HepG2 (cell line): ENCODE results near the gene IL1RL2. TPM values are rescaled to one million over a fixed set of nuclear protein-coding genes. Genes with fewer than 3 reads are reported as not detected.

ENCODE experiments used
- ATAC-seq: fragments of 200-7000 bp; cut with Tn5 transposase; 3 replicates; pipeline ENCODE4 v1.9.1; 2020; ENCODE audit warnings: mild to moderate bottlenecking, moderate library complexity
- BruUV-seq: library from RNA; stranded (reverse); fragments of 400-500 nt; replicated peaks from 2 replicates; lab custom pipeline; 2021; lab: Mats Ljungman, UMichigan
- CTCF ChIA-PET: fragments of 300-600 bp; formaldehyde crosslinking; extraction: SDS; loops from one replicate; lab custom pipeline; 2021; ENCODE audit warnings: low total read pairs, inconsistent platforms, low intra/inter-chr PET ratio; lab: Yijun Ruan, JAX
- POLR2A ChIA-PET: fragments of 350-600 bp; sonication (Branson Sonifier 250); formaldehyde crosslinking; loops from one replicate; lab custom pipeline; 2020; ENCODE audit warnings: antibody characterized with exemption, inconsistent platforms; lab: Yijun Ruan, JAX
- DNase-seq: peaks from one replicate; pipeline ENCODE4 v3.0.0-alpha.2; 2015; ENCODE audit warnings: low spot score
- FAIRE-seq: peaks from 3 replicates; lab custom pipeline; 2011; peaks lifted over from hg19 to GRCh38; lab: Jason Lieb, UNC
- H2AFZ ChIP-seq: one replicate; pipeline ENCODE4 v1.6.1; 2011; ENCODE audit warnings: low read length, inconsistent platforms
- H3K27ac ChIP-seq: fragments of 300-600 bp; 3 replicates; pipeline ENCODE4 v1.8.0; 2011; ENCODE audit warnings: mixed run types, mild to moderate bottlenecking, mixed read lengths, low read length, inconsistent platforms; ENCODE audit not compliant: insufficient read depth; ENCODE audit errors: extremely low read length
- H3K27me3 ChIP-seq, 2 experiments: fragments of 200-600 bp in 1 of 2; 2 replicates in 1 of 2; 3 replicates in 1 of 2; pipeline versions ENCODE4 v1.6.0 to v1.8.0; 2011; ENCODE audit warnings: low read length in 2 of 2, mild to moderate bottlenecking in 2 of 2, moderate library complexity in 2 of 2, inconsistent platforms in 1 of 2; ENCODE audit not compliant: insufficient read depth in 2 of 2, control insufficient read depth in 1 of 2
- H3K36me3 ChIP-seq, 2 experiments: fragments of 200-600 bp in 1 of 2; replicated peaks in 1 of 2; 2 replicates in 1 of 2; 3 replicates in 1 of 2; pipeline versions ENCODE4 v1.5.1 to v1.8.0; 2011; ENCODE audit warnings: low read length in 2 of 2, inconsistent platforms in 1 of 2; ENCODE audit not compliant: insufficient read depth in 2 of 2, control insufficient read depth in 1 of 2
- H3K4me1 ChIP-seq: 2 replicates; pipeline ENCODE4 v1.5.1; 2012; ENCODE audit warnings: low read length, inconsistent platforms; ENCODE audit not compliant: insufficient read depth
- H3K4me2 ChIP-seq: 2 replicates; pipeline ENCODE4 v1.6.0; 2011; ENCODE audit warnings: low read depth, low read length, inconsistent platforms
- H3K4me3 ChIP-seq, 3 experiments: fragments of 200-600 bp in 1 of 3; sonication (generic), shearing (Covaris generic) in 1 of 3; replicated peaks in 1 of 3; 2 replicates each; pipeline ENCODE4 v1.5.1; 2011 to 2016; ENCODE audit warnings: low read length in 3 of 3, inconsistent platforms in 2 of 3, low read depth in 2 of 3, mild to moderate bottlenecking in 2 of 3, control low read depth in 1 of 3, mixed read lengths in 1 of 3; ENCODE audit not compliant: insufficient read depth in 1 of 3
- H3K79me2 ChIP-seq: one replicate; pipeline ENCODE4 v1.6.1; 2011; ENCODE audit warnings: low read length, inconsistent platforms; ENCODE audit not compliant: insufficient read depth
- H3K9ac ChIP-seq: 2 replicates; pipeline ENCODE4 v1.6.0; 2011; ENCODE audit warnings: mild to moderate bottlenecking, low read depth, low read length, inconsistent platforms; ENCODE audit not compliant: insufficient read depth
- H3K9me3 ChIP-seq: 2 replicates; pipeline ENCODE4 v1.5.1; 2012; ENCODE audit warnings: mild to moderate bottlenecking, low read length
- H4K20me1 ChIP-seq: 2 replicates; pipeline ENCODE4 v1.6.0; 2011; ENCODE audit warnings: inconsistent platforms, mild to moderate bottlenecking, low read length, moderate library complexity; ENCODE audit not compliant: insufficient read depth
- CAMTA2 ChIP-seq: sonication (generic); formaldehyde crosslinking; IDR thresholded peaks from 2 replicates; pipeline ENCODE4 v1.4.0; 2020; ENCODE audit warnings: mild to moderate bottlenecking, missing genetic modification reagents, borderline replicate concordance
- CCDC6 ChIP-seq: sonication (generic); formaldehyde crosslinking; IDR thresholded peaks from 2 replicates; pipeline ENCODE4 v1.8.1; 2022; ENCODE audit warnings: mild to moderate bottlenecking, missing genetic modification reagents, moderate library complexity
- CREB1 ChIP-seq, 2 experiments: fragments of 450-650 bp in 1 of 2; IDR thresholded peaks; 2 replicates each; pipeline ENCODE4 v1.6.1; 2016 to 2017; ENCODE audit warnings: control low read depth in 1 of 2, mild to moderate bottlenecking in 1 of 2, missing compliant biosample characterization in 1 of 2, missing genetic modification characterization in 1 of 2
- CTCF ChIP-seq: sonication (generic); formaldehyde crosslinking; IDR thresholded peaks from 2 replicates; pipeline ENCODE4 v1.5.0; 2020; ENCODE audit warnings: mild to moderate bottlenecking, missing genetic modification reagents, moderate library complexity
- FOXK1 ChIP-seq: sonication (generic); formaldehyde crosslinking; IDR thresholded peaks from 2 replicates; pipeline ENCODE4 v1.4.0; 2020; ENCODE audit warnings: low read depth, missing genetic modification reagents, borderline replicate concordance
- GZF1 ChIP-seq: sonication (generic); formaldehyde crosslinking; IDR thresholded peaks from 2 replicates; pipeline ENCODE4 v1.5.1; 2020; ENCODE audit warnings: mild to moderate bottlenecking, missing genetic modification reagents
- IRF2 ChIP-seq: IDR thresholded peaks from 2 replicates; pipeline ENCODE4 v1.6.1; 2018; ENCODE audit warnings: missing genetic modification reagents, missing compliant biosample characterization
- KDM6A ChIP-seq: IDR thresholded peaks from 2 replicates; pipeline ENCODE4 v1.6.1; 2016; ENCODE audit warnings: low read depth
- MAZ ChIP-seq, 2 experiments: sonication (generic) in 1 of 2; formaldehyde crosslinking in 1 of 2; IDR thresholded peaks; 2 replicates each; pipeline versions ENCODE4 v1.5.0 to v1.6.1; 2012 to 2020; ENCODE audit warnings: low read depth in 2 of 2, mild to moderate bottlenecking in 2 of 2, borderline replicate concordance in 1 of 2, improper control_type of control experiment in 1 of 2, low read length in 1 of 2, missing genetic modification reagents in 1 of 2, moderate library complexity in 1 of 2
- NFRKB ChIP-seq: fragments of 450-650 bp; IDR thresholded peaks from 2 replicates; pipeline ENCODE4 v1.6.1; 2017
- RAD21 ChIP-seq: fragments of 450-650 bp; formaldehyde crosslinking; IDR thresholded peaks from 2 replicates; pipeline ENCODE4 v1.5.0; 2020; ENCODE audit warnings: mild to moderate bottlenecking
- SAP130 ChIP-seq: IDR thresholded peaks from 2 replicates; pipeline ENCODE4 v1.6.1; 2016; ENCODE audit warnings: low read depth
- SMC3 ChIP-seq: IDR thresholded peaks from 2 replicates; pipeline ENCODE4 v1.6.1; 2011; ENCODE audit warnings: low read length, improper control_type of control experiment
- SP1 ChIP-seq, 2 experiments: fragments of 450-650 bp in 1 of 2; sonication (generic) in 1 of 2; formaldehyde crosslinking in 1 of 2; IDR thresholded peaks; 2 replicates each; pipeline versions ENCODE4 v1.4.0 to v1.6.1; 2016 to 2020; ENCODE audit warnings: missing genetic modification reagents in 1 of 2
- STAG1 ChIP-seq: sonication (generic); formaldehyde crosslinking; IDR thresholded peaks from 2 replicates; pipeline ENCODE4 v1.4.0; 2020; ENCODE audit warnings: missing genetic modification reagents
- TEAD3 ChIP-seq: optimal IDR thresholded peaks from 2 replicates; pipeline ENCODE3; 2016; ENCODE audit warnings: borderline replicate concordance
- ZNF431 ChIP-seq: sonication (generic); formaldehyde crosslinking; IDR thresholded peaks from 2 replicates; pipeline ENCODE4 v1.9.0; 2022; ENCODE audit warnings: missing genetic modification reagents, low read depth, mild to moderate bottlenecking, borderline replicate concordance
- ZNF607 ChIP-seq: sonication (generic); formaldehyde crosslinking; IDR thresholded peaks from 2 replicates; pipeline ENCODE4 v1.5.1; 2020; ENCODE audit warnings: missing genetic modification reagents, mild to moderate bottlenecking, borderline replicate concordance
- WGBS: methylation state at CpG from one replicate; pipeline ENCODE4 v1.1.6; 2017; ENCODE audit warnings: low lambda C conversion rate; 5-methylcytosine and 5-hydroxymethylcytosine counted together
- in situ Hi-C: cut with HindIII; loops from 2 replicates; pipeline ENCODE4 v1.10.0; 2017; ENCODE audit warnings: low pct_unique_long_range_greater_than_20kb; ENCODE audit not compliant: extremely low pct_ligation_motif_present
- intact Hi-C: fragments of 100-400 bp; cut with micrococcal nuclease; formaldehyde crosslinking; loops from one replicate; pipeline ENCODE4 v1.10.0; 2022; ENCODE audit not compliant: unreplicated experiment
- polyA plus RNA-seq, 8 experiments: library from polyadenylated mRNA; depleted of rRNA in 3 of 8; stranded (reverse) in 7 of 8; unstranded in 1 of 8; fragments of >200 nt; fragmentation: Illumina TruSeq in 4 of 8; extraction: Trizol in 4 of 8; gene quantifications; 2 replicates each; pipeline versions ENCODE4 v1.2.1 to v1.2.3, GENCODE V29; 2011 to 2016; ENCODE audit warnings: low read depth in 4 of 8, missing spikeins in 1 of 8, mixed read lengths in 1 of 8; ENCODE audit not compliant: insufficient read depth in 1 of 8
- total RNA-seq, 5 experiments: library from RNA; depleted of rRNA; stranded (reverse); fragments of >200 nt; fragmentation: Illumina TruSeq; extraction: Trizol; gene quantifications; 2 replicates each; pipeline ENCODE4 v1.2.3, GENCODE V29; 2016; ENCODE audit warnings: low read depth in 1 of 5

IL1RL2 gene
- total and polyA plus RNA-seq, 2 of the 13 experiments (the other 11 are each of a cell fraction or from before 2014, with no cell fraction given): 0.03 TPM; not detected in 1

GRCh38 chr2:102184018-102184417, 2.8 kb upstream of the IL1RL2 start (continued):
- no peak for TF ChIP-seq SP1 (IDR thresholded peaks at IDR 0.05)
- TF ChIP-seq SP1 (CRISPR knock-in tag; IDR thresholded peaks at IDR 0.05): no peak
- TF ChIP-seq TEAD3: no peak
- no peak for TF ChIP-seq CCDC6 (CRISPR knock-in tag)

- BruUV-seq: no TSS peak
These were observed 2.3 kb upstream of the IL1RL2 start for GRCh38 chr2:102184568-102184967.

GRCh38 chr2:102185347-102185746, 1.5 kb upstream of the IL1RL2 start:
- WGBS: 5% methylated on average over 2 of the region's 2 CpGs
- TF ChIP-seq IRF2 (CRISPR knock-in tag): no peak
- TF ChIP-seq ZNF607 (CRISPR knock-in tag): no peak
- TF ChIP-seq STAG1: peak; percentile 46
- peak; percentile 59 for TF ChIP-seq CTCF (CRISPR knock-in tag)
- peak; percentile 41 for TF ChIP-seq SMC3
- no peak for TF ChIP-seq CREB1 (IDR thresholded peaks at IDR 0.05)
- 0 out of 2 replicates have a peak, but pooled peaks have one; percentile 41 for TF ChIP-seq CREB1 (CRISPR knock-in tag; IDR thresholded peaks at IDR 0.05)
- no peak for TF ChIP-seq ZNF431 (CRISPR knock-in tag)
- 0 out of 2 replicates have a peak, but pooled peaks have one; percentile 12 for TF ChIP-seq RAD21 (CRISPR knock-in tag)
- no peak for TF ChIP-seq MAZ (IDR thresholded peaks at IDR 0.05; ENCODE audit: borderline replicate concordance, low read depth, low read length)
- no peak for TF ChIP-seq MAZ (CRISPR knock-in tag; IDR thresholded peaks at IDR 0.05; ENCODE audit: low read depth)
- no peak for TF ChIP-seq SAP130 (CRISPR knock-in tag)
- no peak for TF ChIP-seq FOXK1 (CRISPR knock-in tag)
- ATAC-seq: 0 out of 3 replicates have a peak, but pooled peaks have one; percentile 17
- no peaks in the 10 kb centered on the region for H3K9me3 ChIP-seq
- no peaks in the 10 kb centered on the region for H3K27me3 ChIP-seq
- H4K20me1 ChIP-seq: no peaks in the 10 kb centered on the region
- H3K79me2 ChIP-seq: no peaks in the 10 kb centered on the region
- no peak for FAIRE-seq
- H3K27ac ChIP-seq: no peak overlapping the region
- no peak for DNase-seq
- H3K4me3 ChIP-seq: no peak overlapping the region
- ChIA-PET POLR2A (no interaction called here), CTCF (interaction anchor here (1.3 kb wide), 1 partner anchor 56 kb away, joined by 8 read pairs; no protein-coding TSS in a partner anchor)
- peaks cover 54% of the 10 kb centered on the region for H3K4me1 ChIP-seq
- in situ Hi-C loops (no loop called here), intact Hi-C loops (no loop called here)
- H3K9ac ChIP-seq: no peak overlapping the region
- no peak overlapping the region for H2AFZ ChIP-seq
- no peaks in the 10 kb centered on the region for H3K36me3 ChIP-seq
- no TSS peak for BruUV-seq
- H3K4me2 ChIP-seq: no peak overlapping the region

More at GRCh38 chr2:102184568-102184967, 2.3 kb upstream of the IL1RL2 start:
- ATAC-seq (no peak), DNase-seq (no peak), FAIRE-seq (no peak)
- 88% methylated on average over 1 of the region's 1 CpG for WGBS
- ChIA-PET POLR2A (no interaction called here), CTCF (no interaction called here)
- no peaks in the 10 kb centered on the region for H4K20me1 ChIP-seq
- no peaks in the 10 kb centered on the region for H3K9me3 ChIP-seq
- H3K36me3 ChIP-seq: no peaks in the 10 kb centered on the region
- intact Hi-C loops: no loop called here
- no peak for TF ChIP-seq CAMTA2 (CRISPR knock-in tag)
- no peak for TF ChIP-seq GZF1 (CRISPR knock-in tag)
- no peak for TF ChIP-seq NFRKB
- TF ChIP-seq KDM6A: no peak
- no peak overlapping the region for H3K4me3 ChIP-seq
- no peak overlapping the region for H3K4me2 ChIP-seq
- H3K27ac ChIP-seq: no peak overlapping the region
- no peaks in the 10 kb centered on the region for H3K79me2 ChIP-seq
- peaks cover 54% of the 10 kb centered on the region for H3K4me1 ChIP-seq
- no peaks in the 10 kb centered on the region for H3K27me3 ChIP-seq
- in situ Hi-C loops: no loop called here
- H2AFZ ChIP-seq: no peak overlapping the region
- no peak overlapping the region for H3K9ac ChIP-seq
